Measurements from ENCODE around the gene PAXIP1.

GRCh38 chr7:154976844-154977243 lies 26.1 kb downstream of the PAXIP1 start:
- TF ChIP-seq CHD4 (IDR thresholded peaks at IDR 0.05) = no peak
- no peak for TF ChIP-seq NR2C2 (IDR thresholded peaks at IDR 0.05; ENCODE audit: borderline replicate concordance, control insufficient read depth, insufficient read length, low read depth)
- no peak for TF ChIP-seq ATF2 (IDR thresholded peaks at IDR 0.05; ENCODE audit: low read length)
- TF ChIP-seq CTCF (IDR thresholded peaks at IDR 0.05 in 2 of 3, conservative IDR thresholded peaks at IDR 0.05 in 1 of 3; ENCODE audit: control insufficient read depth in 2 of 3, extremely low read depth in 1 of 3, insufficient read depth in 1 of 3, low read depth in 3 of 3, low read length in 3 of 3) = no peak
- TF ChIP-seq ZNF274 (IDR thresholded peaks at IDR 0.05; ENCODE audit: insufficient read depth, insufficient read length) = no peak
- no peak for TF ChIP-seq RCOR1 (conservative IDR thresholded peaks at IDR 0.05; ENCODE audit: low read depth, low read length)
- no peak for TF ChIP-seq ZBTB11 (CRISPR knock-in tag; IDR thresholded peaks at IDR 0.05)
- no peak for TF ChIP-seq RAD51 (IDR thresholded peaks at IDR 0.05)
- TF ChIP-seq ATF7 (IDR thresholded peaks at IDR 0.05; ENCODE audit: low read depth) = no peak
- no peak for TF ChIP-seq BCL11A (IDR thresholded peaks at IDR 0.05; ENCODE audit: low read depth, low read length)
- TF ChIP-seq GABPA (IDR thresholded peaks at IDR 0.05; ENCODE audit: low read depth) = no peak
- no peak for TF ChIP-seq BRCA1 (IDR thresholded peaks at IDR 0.05; ENCODE audit: low read depth, low read length)
- no peak for TF ChIP-seq MEF2A (IDR thresholded peaks at IDR 0.05; ENCODE audit: insufficient read depth, low read depth, low read length)
- TF ChIP-seq TCF3 (IDR thresholded peaks at IDR 0.05; ENCODE audit: borderline replicate concordance, insufficient read depth, low read depth, low read length) = no peak

Data from GM12878 (cell line).